GM12892 (cell line): Measurements from ENCODE around the gene IRF1. TPM values are rescaled to one million over a fixed set of nuclear protein-coding genes. Genes with fewer than 3 reads are reported as not detected.
A peak's percentile ranks its signal among the peaks of the same experiment; 100 is the strongest.
"Not testable (repeated sequence)": the region's sequence is repeated elsewhere in the genome, so short reads cannot be mapped to it uniquely, and the experiment has no call there.

ENCODE experiments used
- DNase-seq: peaks from one replicate; pipeline ENCODE4 v3.0.0; 2011; ENCODE audit not compliant: insufficient read length
- FAIRE-seq: peaks from 2 replicates; lab custom pipeline; 2011; peaks lifted over from hg19 to GRCh38; lab: Jason Lieb, UNC
- POLR2A ChIP-seq: IDR thresholded peaks from 2 replicates; pipeline ENCODE4 v1.6.1; 2011; ENCODE audit warnings: low read depth, low read length, control low read depth
- POLR2AphosphoS5 ChIP-seq: IDR thresholded peaks from 2 replicates; pipeline ENCODE4 v1.6.1; 2011; ENCODE audit warnings: low read depth, low read length, control low read depth
- TAF1 ChIP-seq: IDR thresholded peaks from 2 replicates; pipeline ENCODE4 v1.6.1; 2011; ENCODE audit warnings: low read depth, mild to moderate bottlenecking, control low read depth, low read length, borderline replicate concordance
- polyA plus RNA-seq: library from polyadenylated mRNA; unstranded; fragments of >200 nt; gene quantifications from one replicate; pipeline ENCODE4 v1.2.1, GENCODE V29; 2012; ENCODE audit warnings: missing spikeins, inconsistent platforms; ENCODE audit not compliant: missing spikeins

IRF1 gene, protein sequence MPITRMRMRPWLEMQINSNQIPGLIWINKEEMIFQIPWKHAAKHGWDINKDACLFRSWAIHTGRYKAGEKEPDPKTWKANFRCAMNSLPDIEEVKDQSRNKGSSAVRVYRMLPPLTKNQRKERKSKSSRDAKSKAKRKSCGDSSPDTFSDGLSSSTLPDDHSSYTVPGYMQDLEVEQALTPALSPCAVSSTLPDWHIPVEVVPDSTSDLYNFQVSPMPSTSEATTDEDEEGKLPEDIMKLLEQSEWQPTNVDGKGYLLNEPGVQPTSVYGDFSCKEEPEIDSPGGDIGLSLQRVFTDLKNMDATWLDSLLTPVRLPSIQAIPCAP
- 29.9 TPM for polyA plus RNA-seq

GRCh38 chr5:132490484-132491367, at the start of gene IRF1:
Gene IRF1, minus strand, starts transcription at chr5:132490773. Its CDS starts 1,295 bp downstream, at chr5:132489478.
- DNase-seq (peak; percentile 96), FAIRE-seq (peak; percentile 95)
- peak; percentile 98 for TF ChIP-seq POLR2A
- TF ChIP-seq POLR2AphosphoS5 = peak; percentile 98
- TF ChIP-seq TAF1 = peak; percentile 94

- TF ChIP-seq TAF1 (no peak), POLR2AphosphoS5 (no peak), POLR2A (no peak)
- FAIRE-seq = no peak
- no peak for DNase-seq
Observed at GRCh38 chr5:132540149-132540548, 49.6 kb upstream of the IRF1 start.

GRCh38 chr5:132539716-132540115, 49.1 kb upstream of the IRF1 start:
- no peak for FAIRE-seq
- no peak for DNase-seq
- TF ChIP-seq POLR2AphosphoS5 (no peak), TAF1 (no peak), POLR2A (no peak)

DNA sequence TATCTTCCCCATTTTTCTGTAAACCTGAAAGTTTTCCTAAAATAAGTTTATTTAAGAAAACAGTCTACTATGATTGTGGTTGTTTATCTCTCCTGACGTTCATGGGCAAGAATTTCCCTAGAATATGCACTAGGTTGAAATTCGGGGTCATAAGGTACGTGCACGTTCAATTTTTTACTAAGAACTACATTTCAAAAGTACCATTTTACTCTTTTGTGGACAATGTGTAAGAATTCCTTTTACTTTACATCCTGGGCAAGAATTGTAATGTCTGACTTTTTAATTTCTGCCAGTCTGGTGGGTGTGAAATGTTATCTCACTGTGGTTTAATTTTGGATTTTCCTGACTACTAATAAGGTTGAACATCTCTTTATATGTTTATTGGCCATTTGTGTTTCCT, 40.4 kb upstream of the IRF1 start:
- DNase-seq (no peak), FAIRE-seq (no peak)
- TF ChIP-seq POLR2A (no peak), TAF1 (no peak), POLR2AphosphoS5 (no peak)

- TF ChIP-seq TAF1 = no peak
- no peak for TF ChIP-seq POLR2AphosphoS5
- TF ChIP-seq POLR2A = no peak
- FAIRE-seq = peak; percentile 44
- DNase-seq = no peak
Observed at GRCh38 chr5:132528866-132529634, 38.5 kb upstream of the IRF1 start.

DNA sequence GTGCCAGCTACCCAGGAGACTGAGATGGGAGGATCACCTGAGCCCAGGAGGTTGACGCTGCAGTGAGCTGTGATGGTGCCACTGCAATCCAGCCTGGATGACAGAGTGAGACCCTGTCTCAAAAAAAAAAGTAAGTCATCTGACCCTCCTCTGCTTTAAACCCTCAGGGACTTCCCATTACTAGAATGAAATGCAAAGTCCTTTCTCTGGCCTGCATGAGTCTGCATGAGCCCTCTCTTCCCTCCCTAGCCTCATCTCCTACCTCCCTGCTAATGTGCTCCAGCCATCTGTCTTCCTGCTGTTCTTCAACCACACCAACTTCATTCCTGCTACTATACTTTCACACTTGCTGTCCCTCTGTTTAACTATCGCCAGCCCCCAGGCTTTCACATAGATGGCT, 37.4 kb upstream of the IRF1 start:
- TF ChIP-seq POLR2AphosphoS5 (no peak), POLR2A (no peak), TAF1 (no peak)
- FAIRE-seq = peak; percentile 17
- no peak for DNase-seq

DNA sequence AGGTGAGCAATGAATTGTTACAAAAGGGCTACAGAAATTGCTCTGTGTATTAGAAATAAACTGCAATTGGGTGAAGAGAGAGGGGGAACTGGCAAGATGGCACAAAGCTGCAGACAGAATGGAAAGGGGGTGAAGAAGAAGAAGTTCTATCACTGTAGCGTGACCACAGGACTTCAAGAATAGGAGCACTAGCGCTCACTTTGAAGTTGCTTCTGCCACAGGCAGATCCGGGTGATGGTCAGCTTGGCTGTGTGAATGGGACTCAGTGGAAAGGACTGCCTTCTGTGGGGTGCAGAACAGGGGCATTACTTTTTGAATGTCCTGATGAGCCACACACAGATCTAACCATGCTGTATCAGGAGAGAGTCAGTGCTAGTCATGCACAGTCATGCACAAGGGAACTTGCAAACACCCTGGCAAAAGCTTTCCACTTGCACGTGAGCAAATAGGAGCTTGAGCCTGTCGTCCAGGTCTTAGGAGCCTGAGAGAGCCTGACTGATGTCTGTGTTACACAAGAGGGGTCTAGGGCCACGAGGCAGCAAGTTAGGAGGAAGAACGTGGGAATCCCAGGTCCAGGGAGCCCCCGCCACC, 36.5 kb upstream of the IRF1 start:
- FAIRE-seq (no peak), DNase-seq (no peak)
- TF ChIP-seq POLR2A = no peak
- TF ChIP-seq TAF1 = no peak
- no peak for TF ChIP-seq POLR2AphosphoS5

- TF ChIP-seq TAF1 (no peak), POLR2A (no peak), POLR2AphosphoS5 (no peak)
- DNase-seq (no peak), FAIRE-seq (peak; percentile 86)
Observed at GRCh38 chr5:132526290-132526973, 35.9 kb upstream of the IRF1 start.

DNA sequence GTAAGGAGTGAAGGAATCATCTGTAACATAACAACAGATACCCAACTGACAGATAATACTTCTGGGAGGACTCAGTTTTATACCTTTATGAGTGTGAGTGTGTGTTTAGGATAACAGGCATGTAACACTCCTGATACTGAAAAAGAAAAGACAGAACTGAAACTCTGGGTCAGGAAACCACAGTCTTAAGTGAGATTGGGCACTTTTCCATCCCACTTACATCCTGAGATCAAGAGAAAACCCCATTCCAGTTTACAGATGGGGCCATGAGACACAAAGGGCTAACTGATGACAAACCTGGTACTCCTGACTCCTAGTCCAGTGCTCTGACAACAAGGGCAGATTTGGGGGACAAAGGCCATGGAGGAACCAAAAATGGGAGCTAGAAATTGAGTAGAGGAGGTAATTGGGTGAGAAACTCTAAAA, 34.7 kb upstream of the IRF1 start:
- no peak for DNase-seq
- TF ChIP-seq POLR2A (no peak), POLR2AphosphoS5 (no peak; the same call in 1 of the 2 replicates), TAF1 (no peak)
- peak; percentile 95 for FAIRE-seq

- DNase-seq = not testable (repeated sequence)
- FAIRE-seq = peak; percentile 5
Observed at GRCh38 chr5:132524877-132525276, 34.3 kb upstream of the IRF1 start.

DNA sequence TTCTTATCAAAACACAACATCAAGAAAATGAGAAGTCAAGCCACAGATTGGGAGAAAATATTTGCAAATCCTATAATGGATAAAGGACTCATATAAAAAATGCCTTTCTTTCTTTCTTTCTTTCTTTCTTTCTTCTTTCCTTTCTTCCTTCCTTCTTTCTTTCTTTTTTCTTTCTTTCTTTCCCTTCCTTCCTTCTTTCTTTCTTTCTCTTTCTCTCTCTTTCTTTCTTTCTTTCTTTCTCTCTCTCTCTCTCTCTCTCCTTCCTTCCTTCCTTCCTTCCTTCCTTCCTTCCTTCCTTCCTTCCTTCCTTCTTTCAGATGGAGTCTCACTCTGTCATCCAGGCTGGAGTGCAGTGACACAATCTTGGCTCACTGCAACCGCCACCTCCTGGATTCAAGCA, 31.5 kb upstream of the IRF1 start:
- not testable (repeated sequence) for FAIRE-seq, DNase-seq

GRCh38 chr5:132513618-132514336, 23.2 kb upstream of the IRF1 start:
- not testable (repeated sequence) for FAIRE-seq, DNase-seq
